Measurements from ENCODE around the gene HIGD2A. TPM values are rescaled to one million over a fixed set of nuclear protein-coding genes. Genes with fewer than 3 reads are reported as not detected.
A peak's percentile ranks its signal among the peaks of the same experiment; 100 is the strongest.

The HIGD2A gene
- total and polyA plus RNA-seq, 9 of the 15 experiments (the other 6 are each of a cell fraction or from before 2014, with no cell fraction given), result 94.7 to 264 (median 163) TPM

DNA sequence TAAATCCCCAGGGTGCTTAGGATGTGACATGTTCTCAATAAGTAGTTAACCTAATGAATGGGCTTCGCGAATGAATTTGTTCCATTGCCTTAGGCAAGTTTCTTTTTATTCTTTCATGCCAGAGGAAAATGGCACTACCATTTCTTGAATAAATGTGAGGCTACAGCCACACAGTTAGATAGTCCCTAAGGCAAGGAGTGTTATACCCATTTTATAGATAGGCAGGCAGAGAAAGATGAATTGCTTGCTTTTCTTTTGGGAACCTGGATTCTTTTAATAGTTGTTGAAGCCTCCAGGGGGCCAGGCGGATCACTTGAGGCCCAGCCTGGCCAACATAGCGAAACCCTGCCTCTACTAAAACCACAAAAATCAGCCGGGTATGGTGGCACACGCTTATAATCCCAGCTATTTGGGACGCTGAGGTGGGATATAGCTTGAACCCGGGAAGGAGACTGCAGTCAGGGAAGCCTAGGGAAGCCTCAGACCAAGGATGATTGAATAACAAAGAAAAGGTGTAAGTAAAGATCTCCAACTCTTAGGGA, 1.1 kb upstream of the HIGD2A start (continued):
- TF ChIP-seq, protein P1, sequence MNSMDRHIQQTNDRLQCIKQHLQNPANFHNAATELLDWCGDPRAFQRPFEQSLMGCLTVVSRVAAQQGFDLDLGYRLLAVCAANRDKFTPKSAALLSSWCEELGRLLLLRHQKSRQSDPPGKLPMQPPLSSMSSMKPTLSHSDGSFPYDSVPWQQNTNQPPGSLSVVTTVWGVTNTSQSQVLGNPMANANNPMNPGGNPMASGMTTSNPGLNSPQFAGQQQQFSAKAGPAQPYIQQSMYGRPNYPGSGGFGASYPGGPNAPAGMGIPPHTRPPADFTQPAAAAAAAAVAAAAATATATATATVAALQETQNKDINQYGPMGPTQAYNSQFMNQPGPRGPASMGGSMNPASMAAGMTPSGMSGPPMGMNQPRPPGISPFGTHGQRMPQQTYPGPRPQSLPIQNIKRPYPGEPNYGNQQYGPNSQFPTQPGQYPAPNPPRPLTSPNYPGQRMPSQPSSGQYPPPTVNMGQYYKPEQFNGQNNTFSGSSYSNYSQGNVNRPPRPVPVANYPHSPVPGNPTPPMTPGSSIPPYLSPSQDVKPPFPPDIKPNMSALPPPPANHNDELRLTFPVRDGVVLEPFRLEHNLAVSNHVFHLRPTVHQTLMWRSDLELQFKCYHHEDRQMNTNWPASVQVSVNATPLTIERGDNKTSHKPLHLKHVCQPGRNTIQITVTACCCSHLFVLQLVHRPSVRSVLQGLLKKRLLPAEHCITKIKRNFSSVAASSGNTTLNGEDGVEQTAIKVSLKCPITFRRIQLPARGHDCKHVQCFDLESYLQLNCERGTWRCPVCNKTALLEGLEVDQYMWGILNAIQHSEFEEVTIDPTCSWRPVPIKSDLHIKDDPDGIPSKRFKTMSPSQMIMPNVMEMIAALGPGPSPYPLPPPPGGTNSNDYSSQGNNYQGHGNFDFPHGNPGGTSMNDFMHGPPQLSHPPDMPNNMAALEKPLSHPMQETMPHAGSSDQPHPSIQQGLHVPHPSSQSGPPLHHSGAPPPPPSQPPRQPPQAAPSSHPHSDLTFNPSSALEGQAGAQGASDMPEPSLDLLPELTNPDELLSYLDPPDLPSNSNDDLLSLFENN (IDR thresholded peaks at IDR 0.05; ENCODE audit: low read depth in 2 of 2, low read length in 2 of 2), result no peak
- TF ChIP-seq, protein P2, sequence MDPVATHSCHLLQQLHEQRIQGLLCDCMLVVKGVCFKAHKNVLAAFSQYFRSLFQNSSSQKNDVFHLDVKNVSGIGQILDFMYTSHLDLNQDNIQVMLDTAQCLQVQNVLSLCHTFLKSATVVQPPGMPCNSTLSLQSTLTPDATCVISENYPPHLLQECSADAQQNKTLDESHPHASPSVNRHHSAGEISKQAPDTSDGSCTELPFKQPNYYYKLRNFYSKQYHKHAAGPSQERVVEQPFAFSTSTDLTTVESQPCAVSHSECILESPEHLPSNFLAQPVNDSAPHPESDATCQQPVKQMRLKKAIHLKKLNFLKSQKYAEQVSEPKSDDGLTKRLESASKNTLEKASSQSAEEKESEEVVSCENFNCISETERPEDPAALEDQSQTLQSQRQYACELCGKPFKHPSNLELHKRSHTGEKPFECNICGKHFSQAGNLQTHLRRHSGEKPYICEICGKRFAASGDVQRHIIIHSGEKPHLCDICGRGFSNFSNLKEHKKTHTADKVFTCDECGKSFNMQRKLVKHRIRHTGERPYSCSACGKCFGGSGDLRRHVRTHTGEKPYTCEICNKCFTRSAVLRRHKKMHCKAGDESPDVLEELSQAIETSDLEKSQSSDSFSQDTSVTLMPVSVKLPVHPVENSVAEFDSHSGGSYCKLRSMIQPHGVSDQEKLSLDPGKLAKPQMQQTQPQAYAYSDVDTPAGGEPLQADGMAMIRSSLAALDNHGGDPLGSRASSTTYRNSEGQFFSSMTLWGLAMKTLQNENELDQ (CRISPR knock-in tag; IDR thresholded peaks at IDR 0.05; ENCODE audit: borderline replicate concordance), result no peak
- TF ChIP-seq FOSL1 (tag; conservative IDR thresholded peaks at IDR 0.05), result no peak
- no peak for TF ChIP-seq ZNF75A (CRISPR knock-in tag; IDR thresholded peaks at IDR 0.05)
- TF ChIP-seq, protein P3, sequence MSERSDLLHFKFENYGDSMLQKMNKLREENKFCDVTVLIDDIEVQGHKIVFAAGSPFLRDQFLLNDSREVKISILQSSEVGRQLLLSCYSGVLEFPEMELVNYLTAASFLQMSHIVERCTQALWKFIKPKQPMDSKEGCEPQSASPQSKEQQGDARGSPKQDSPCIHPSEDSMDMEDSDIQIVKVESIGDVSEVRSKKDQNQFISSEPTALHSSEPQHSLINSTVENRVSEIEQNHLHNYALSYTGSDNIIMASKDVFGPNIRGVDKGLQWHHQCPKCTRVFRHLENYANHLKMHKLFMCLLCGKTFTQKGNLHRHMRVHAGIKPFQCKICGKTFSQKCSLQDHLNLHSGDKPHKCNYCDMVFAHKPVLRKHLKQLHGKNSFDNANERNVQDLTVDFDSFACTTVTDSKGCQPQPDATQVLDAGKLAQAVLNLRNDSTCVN (CRISPR knock-in tag; IDR thresholded peaks at IDR 0.05), result no peak
- TF ChIP-seq, protein P4, sequence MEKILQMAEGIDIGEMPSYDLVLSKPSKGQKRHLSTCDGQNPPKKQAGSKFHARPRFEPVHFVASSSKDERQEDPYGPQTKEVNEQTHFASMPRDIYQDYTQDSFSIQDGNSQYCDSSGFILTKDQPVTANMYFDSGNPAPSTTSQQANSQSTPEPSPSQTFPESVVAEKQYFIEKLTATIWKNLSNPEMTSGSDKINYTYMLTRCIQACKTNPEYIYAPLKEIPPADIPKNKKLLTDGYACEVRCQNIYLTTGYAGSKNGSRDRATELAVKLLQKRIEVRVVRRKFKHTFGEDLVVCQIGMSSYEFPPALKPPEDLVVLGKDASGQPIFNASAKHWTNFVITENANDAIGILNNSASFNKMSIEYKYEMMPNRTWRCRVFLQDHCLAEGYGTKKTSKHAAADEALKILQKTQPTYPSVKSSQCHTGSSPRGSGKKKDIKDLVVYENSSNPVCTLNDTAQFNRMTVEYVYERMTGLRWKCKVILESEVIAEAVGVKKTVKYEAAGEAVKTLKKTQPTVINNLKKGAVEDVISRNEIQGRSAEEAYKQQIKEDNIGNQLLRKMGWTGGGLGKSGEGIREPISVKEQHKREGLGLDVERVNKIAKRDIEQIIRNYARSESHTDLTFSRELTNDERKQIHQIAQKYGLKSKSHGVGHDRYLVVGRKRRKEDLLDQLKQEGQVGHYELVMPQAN (IDR thresholded peaks at IDR 0.05; ENCODE audit: borderline replicate concordance), result no peak
- TF ChIP-seq BCOR (IDR thresholded peaks at IDR 0.05), result peak; percentile 40; the same call in 1 of the 2 replicates
